Esophagus squamous epithelium (tissue), 5 donors: ENCODE results near the gene MYH15. TPM values are rescaled to one million over a fixed set of nuclear protein-coding genes. Genes with fewer than 3 reads are reported as not detected.

Experiments
- DNase-seq: peaks from one replicate; lab custom pipeline; 2025; lab: John Stamatoyannopoulos, UW
- H3K27ac ChIP-seq, 4 donors: fragments of 200-600 bp; sonication (generic); one replicate each; pipeline ENCODE4 v1.5.1; 2016 to 2019; ENCODE audit warnings: mild to moderate bottlenecking in 1 of 4
- H3K27me3 ChIP-seq, 4 donors: fragments of 200-600 bp; sonication (generic); 1 replicate in 3 of 4; 2 replicates in 1 of 4; pipeline versions ENCODE4 v1.5.1 to v1.6.0; 2017 to 2021; ENCODE audit warnings: antibody characterized with exemption in 1 of 4
- H3K36me3 ChIP-seq, 3 donors: fragments of 200-600 bp; sonication (generic); one replicate each; pipeline ENCODE4 v1.5.1; 2016 to 2019
- H3K4me1 ChIP-seq, 3 donors: fragments of 200-600 bp; sonication (generic); one replicate each; pipeline ENCODE4 v1.5.1; 2017 to 2019
- H3K4me3 ChIP-seq, 4 donors: fragments of 200-600 bp; sonication (generic); 1 replicate in 3 of 4; 2 replicates in 1 of 4; pipeline ENCODE4 v1.5.1; 2016 to 2019; ENCODE audit warnings: mild to moderate bottlenecking in 2 of 4, moderate library complexity in 1 of 4
- H3K9me3 ChIP-seq, 3 donors: fragments of 200-600 bp; sonication (generic); one replicate each; pipeline ENCODE4 v1.5.1; 2016 to 2019
- CTCF ChIP-seq, 6 experiments: fragments of 450-650 bp in 4 of 6; fragments of 200-600 bp in 2 of 6; sonication (generic) in 2 of 6; IDR thresholded peaks; one replicate each; pipeline ENCODE4 v1.5.1; 2016 to 2019; ENCODE audit warnings: antibody characterized with exemption in 6 of 6, mild to moderate bottlenecking in 4 of 6, moderate library complexity in 4 of 6
- POLR2A ChIP-seq, 4 donors: fragments of 450-650 bp; IDR thresholded peaks; one replicate each; pipeline ENCODE4 v1.6.1; 2017; ENCODE audit warnings: antibody characterized with exemption in 4 of 4, mild to moderate bottlenecking in 4 of 4, moderate library complexity in 3 of 4
- WGBS, 2 donors: methylation state at CpG; one replicate each; pipeline ENCODE4 v1.1.5; 2018; 5-methylcytosine and 5-hydroxymethylcytosine counted together
- intact Hi-C: fragments of 100-400 bp; cut with DNase I; formaldehyde crosslinking; loops from one replicate; pipeline ENCODE4 v1.15.0; 2022
- total RNA-seq, 4 donors: library from RNA; depleted of rRNA; stranded (reverse); fragments of >200 nt; gene quantifications; one replicate each; pipeline ENCODE4 v1.1.0, GENCODE V29; 2016
- donor health status: DM: yes; HTN: yes; CAD: no.

Gene MYH15
- total RNA-seq, 4 donors from 2014 or later = under 0.01 TPM; not detected in 3

GRCh38 chr3:108507902-108508301, 2.5 kb downstream of the MYH15 start:
- H3K4me3 ChIP-seq = no peak overlapping the region
- intact Hi-C loops = no loop called here
- no peaks in the 10 kb centered on the region for H3K36me3 ChIP-seq
- DNase-seq = no peak
- TF ChIP-seq POLR2A (IDR thresholded peaks at IDR 0.05) = no peak
- no peak for TF ChIP-seq CTCF (IDR thresholded peaks at IDR 0.05)
- H3K4me1 ChIP-seq = peaks cover 0 to 18% (median 0%) of the 10 kb centered on the region in 3 donors
- no peaks in the 10 kb centered on the region for H3K9me3 ChIP-seq
- H3K27ac ChIP-seq = no peak overlapping the region
- no peaks in the 10 kb centered on the region for H3K27me3 ChIP-seq

- 93 to 100% methylated on average over 1 of the region's 1 CpG for WGBS, 2 donors
- H3K36me3 ChIP-seq = no peaks in the 10 kb centered on the region
- no peak overlapping the region for H3K27ac ChIP-seq
- H3K4me3 ChIP-seq = no peak overlapping the region
- no peak for DNase-seq
- no peaks in the 10 kb centered on the region for H3K27me3 ChIP-seq
- no peak for TF ChIP-seq POLR2A (IDR thresholded peaks at IDR 0.05)
- no peak for TF ChIP-seq CTCF (IDR thresholded peaks at IDR 0.05)
- intact Hi-C loops = no loop called here
- no peaks in the 10 kb centered on the region for H3K9me3 ChIP-seq
- no peaks in the 10 kb centered on the region for H3K4me1 ChIP-seq
These were observed 4.6 kb downstream of the MYH15 start for GRCh38 chr3:108505811-108506210.

GRCh38 chr3:108503722-108504121, 6.7 kb downstream of the MYH15 start:
- TF ChIP-seq POLR2A (IDR thresholded peaks at IDR 0.05) (no peak), CTCF (IDR thresholded peaks at IDR 0.05) (no peak)

GRCh38 chr3:108501535-108501934, 8.9 kb downstream of the MYH15 start:
- intact Hi-C loops = no loop called here
- 83 to 91% methylated on average over 5 of the region's 5 CpGs for WGBS, 2 donors
- H3K4me1 ChIP-seq = no peaks in the 10 kb centered on the region
- H3K27me3 ChIP-seq = no peaks in the 10 kb centered on the region
- no peak overlapping the region for H3K27ac ChIP-seq
- no peaks in the 10 kb centered on the region for H3K36me3 ChIP-seq
- H3K9me3 ChIP-seq = no peaks in the 10 kb centered on the region
- no peak for DNase-seq
- TF ChIP-seq POLR2A (IDR thresholded peaks at IDR 0.05) (no peak), CTCF (IDR thresholded peaks at IDR 0.05) (no peak)
- H3K4me3 ChIP-seq = no peak overlapping the region

More at GRCh38 chr3:108503722-108504121, 6.7 kb downstream of the MYH15 start:
- Histone ChIP-seq H3K27ac (no peak overlapping the region), H3K4me3 (no peak overlapping the region), H3K36me3 (no peaks in the 10 kb centered on the region), H3K27me3 (no peaks in the 10 kb centered on the region), H3K9me3 (no peaks in the 10 kb centered on the region), H3K4me1 (no peaks in the 10 kb centered on the region)
- no peak for DNase-seq
- intact Hi-C loops = no loop called here

GRCh38 chr3:108500728-108501127, 9.7 kb downstream of the MYH15 start:
- Histone ChIP-seq H3K27ac (no peak overlapping the region), H3K4me1 (no peaks in the 10 kb centered on the region), H3K27me3 (no peaks in the 10 kb centered on the region), H3K36me3 (no peaks in the 10 kb centered on the region), H3K4me3 (no peak overlapping the region), H3K9me3 (no peaks in the 10 kb centered on the region)
- intact Hi-C loops = no loop called here
- DNase-seq = no peak
- WGBS, 2 donors = 74 to 100% methylated on average over 1 of the region's 1 CpG
- TF ChIP-seq CTCF (IDR thresholded peaks at IDR 0.05) (no peak), POLR2A (IDR thresholded peaks at IDR 0.05) (no peak)
